NCI-H226 (cell line): ENCODE measurements around the gene TARS2.

ENCODE experiments used
- DNase-seq: peaks from one replicate; pipeline ENCODE4 v3.0.0-alpha.2; 2015

TARS2 gene

DNA sequence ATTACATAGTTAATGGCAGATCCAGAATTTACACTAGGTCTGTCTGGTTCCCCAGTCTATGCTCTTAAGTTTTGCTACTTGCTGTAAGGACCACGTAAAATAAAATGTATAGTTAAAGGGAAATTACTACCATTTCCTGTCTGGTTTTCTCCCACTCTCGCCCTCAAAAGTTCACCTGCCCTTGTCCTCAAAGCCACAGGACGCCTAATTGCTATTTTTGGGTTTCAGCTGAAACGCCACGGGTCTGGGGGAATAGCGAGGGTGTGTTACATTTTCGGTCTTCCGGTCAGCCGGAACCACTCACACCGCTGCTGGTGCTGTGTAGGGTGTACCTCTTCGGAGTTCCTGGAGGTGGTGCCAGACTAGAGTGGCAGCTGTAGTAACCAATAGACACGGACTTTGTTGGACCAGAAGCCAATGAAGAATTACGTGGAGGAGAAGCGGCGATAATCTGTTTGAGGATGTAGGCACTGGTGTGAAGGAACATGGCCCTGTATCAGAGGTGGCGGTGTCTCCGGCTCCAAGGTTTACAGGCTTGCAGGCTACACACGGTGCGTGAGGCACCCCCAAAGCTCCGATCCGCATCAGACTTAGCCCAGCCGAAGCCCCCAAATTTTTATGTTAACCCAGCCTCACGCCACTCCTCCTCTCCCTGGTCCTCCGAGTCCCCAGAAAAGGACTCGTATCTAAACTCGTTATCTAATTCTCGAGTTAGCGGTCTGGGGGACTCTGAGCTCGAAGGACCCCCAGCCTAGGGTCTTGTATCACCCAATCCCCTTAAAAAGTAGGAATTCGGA lies at the start of gene TARS2:
TSS of gene TARS2 (plus strand) at position 454 of the 797 bp plus-strand sequence. CDS start at position 486, 32 bp downstream.
- peak; percentile 95 for DNase-seq

GRCh38 chr1:150441121-150441520 lies 46.1 kb upstream of the TARS2 start:
- no peak for DNase-seq

DNA sequence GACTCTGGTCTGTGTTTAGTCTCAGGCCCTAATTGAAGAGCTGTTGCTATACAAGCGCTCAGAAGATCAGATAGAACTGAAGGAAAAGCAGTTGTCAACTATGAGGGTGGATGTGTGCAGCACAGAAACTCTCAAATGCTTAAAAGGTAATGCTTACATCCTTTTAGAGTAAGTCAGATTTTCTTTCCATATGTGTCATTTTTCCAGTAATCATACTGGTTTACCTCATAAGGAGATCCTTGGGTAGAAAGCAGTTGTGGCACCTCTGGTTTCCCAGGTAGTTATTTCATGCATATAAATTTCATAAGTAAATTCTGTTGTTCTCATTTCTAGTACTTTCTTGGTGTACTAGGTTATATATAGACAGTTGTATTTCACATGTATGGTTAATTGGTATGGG lies 43.0 kb upstream of the TARS2 start:
- no peak for DNase-seq

DNA sequence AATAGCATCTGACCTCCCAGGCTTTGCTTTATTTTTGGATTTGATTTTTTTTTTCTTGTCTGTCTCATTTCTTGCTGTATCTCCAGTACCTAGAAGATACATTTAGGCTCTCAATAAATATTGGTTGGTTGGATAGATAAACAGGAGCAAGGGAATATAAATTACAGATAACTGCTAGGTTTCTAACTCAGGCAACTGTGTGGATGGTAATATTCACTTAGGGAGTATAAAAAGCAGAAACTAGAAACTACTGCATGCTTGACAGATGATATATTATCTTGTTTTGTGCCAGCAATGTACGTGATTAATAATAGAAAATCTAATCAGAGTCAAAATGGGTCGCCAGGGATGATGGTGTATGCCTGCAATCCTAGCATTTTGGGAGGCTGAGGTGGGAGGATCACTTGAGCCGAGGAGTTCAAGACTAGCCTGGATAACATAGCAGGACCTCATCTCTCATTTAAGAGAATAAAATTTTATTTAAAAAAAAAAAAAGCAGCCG lies 31.0 kb upstream of the TARS2 start:
- no peak for DNase-seq

DNA sequence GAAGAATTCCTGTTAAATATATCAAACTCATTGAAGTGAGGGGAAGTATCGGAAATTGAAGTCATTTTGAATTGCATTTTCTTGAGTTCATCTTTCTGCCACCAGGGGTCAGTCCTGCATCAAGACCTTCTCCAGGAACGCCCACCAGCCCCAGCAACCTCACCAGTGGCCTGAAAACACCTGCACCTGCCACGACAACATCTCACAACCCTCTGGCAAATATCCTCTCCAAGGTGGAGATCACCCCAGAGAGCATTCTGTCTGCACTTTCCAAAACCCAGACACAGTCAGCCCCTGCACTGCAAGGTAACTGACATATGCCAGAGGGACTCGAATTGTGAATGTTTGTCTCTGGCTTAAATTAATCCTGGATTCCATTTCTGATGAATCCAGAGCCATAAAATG lies 22.8 kb upstream of the TARS2 start:
- peak; percentile 10 for DNase-seq

DNA sequence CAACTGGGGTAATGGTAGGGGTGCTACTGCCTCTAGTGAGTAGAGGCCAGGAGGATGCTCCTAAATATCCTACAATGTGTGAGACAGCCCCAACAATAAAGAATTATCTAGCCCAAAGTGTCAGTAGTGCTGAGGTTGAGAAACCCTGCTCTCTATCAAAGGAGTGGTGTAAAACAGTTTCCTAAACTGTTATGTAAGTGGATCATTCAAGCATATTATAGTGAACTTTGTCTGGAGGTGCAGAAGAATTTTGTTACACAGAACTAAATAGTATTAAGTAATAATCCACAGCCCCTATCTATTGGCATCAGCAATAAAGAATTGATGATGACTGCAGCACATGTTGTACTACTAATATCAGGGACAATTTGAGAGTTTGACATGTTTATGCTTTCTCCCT lies 20.3 kb upstream of the TARS2 start:
- DNase-seq, result no peak

GRCh38 chr1:150469291-150469690 lies 17.9 kb upstream of the TARS2 start:
- DNase-seq, result no peak

- no peak for DNase-seq
These were observed 14.5 kb upstream of the TARS2 start for GRCh38 chr1:150472601-150473200.

GRCh38 chr1:150473659-150474058 lies 13.6 kb upstream of the TARS2 start:
- no peak for DNase-seq

DNA sequence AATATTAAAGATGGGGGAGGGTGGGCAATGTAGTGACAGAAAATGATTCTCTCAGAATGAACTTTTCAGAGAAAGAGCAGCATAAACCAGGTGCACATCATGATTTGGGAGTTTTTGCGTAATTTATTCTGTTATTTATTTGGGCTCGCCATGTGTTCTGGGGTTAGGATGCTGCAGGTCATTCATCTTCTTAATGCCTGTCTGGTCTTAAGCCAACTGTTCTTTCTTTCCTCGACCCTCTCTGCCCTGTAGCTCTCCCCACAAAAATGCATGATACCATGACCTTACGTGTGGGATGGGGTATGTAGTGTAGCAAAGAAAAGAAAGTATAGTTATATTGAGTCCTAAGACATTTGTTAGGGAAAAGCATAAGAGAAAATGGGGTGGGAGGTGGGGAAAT lies 12.3 kb upstream of the TARS2 start:
- no peak for DNase-seq

- DNase-seq, result no peak
These were observed 10.5 kb upstream of the TARS2 start for GRCh38 chr1:150476754-150477153.

- no peak for DNase-seq
These were observed 9.9 kb upstream of the TARS2 start for GRCh38 chr1:150477320-150477719.

DNA sequence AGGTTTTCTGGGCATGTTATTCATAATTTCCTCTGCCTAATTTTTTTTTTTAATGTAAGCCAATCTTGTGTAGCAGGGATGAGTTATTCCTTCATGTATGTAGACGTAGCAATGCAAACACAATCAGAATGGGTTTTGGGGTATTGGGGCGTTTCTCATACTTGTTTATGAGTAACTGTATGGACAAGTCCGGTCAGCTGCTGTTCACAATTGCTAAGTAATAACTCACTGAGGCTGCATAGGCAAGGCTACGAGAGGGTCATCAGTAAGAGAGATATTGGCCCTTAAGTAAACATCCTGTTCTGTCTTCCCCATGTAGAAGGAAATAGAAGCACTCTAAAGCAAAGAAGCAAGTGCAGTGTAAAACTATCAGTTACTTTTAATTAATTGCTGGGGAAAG lies 9.5 kb upstream of the TARS2 start:
- peak; percentile 7 for DNase-seq

DNA sequence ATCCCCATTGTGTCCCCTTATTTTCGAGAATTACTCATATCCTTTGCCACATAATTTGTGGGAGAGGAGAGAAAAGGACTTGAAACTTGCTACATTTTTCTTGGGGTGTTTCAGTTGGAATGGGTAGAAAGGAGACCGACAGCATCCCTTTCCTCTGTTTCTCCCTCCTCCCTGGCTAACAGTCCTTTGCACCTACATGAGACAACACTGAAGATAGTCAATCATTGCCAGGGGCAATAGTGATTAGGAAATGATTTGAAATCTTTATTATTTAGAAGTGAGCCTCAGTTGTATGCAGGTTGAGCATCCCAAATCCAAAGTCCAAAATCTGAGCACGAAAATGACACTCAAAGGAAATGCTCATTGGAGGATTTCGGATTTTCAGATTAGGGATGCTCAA lies 7.8 kb upstream of the TARS2 start:
- no peak for DNase-seq

GRCh38 chr1:150479927-150480352 lies 7.3 kb upstream of the TARS2 start:
- DNase-seq, result no peak

DNA sequence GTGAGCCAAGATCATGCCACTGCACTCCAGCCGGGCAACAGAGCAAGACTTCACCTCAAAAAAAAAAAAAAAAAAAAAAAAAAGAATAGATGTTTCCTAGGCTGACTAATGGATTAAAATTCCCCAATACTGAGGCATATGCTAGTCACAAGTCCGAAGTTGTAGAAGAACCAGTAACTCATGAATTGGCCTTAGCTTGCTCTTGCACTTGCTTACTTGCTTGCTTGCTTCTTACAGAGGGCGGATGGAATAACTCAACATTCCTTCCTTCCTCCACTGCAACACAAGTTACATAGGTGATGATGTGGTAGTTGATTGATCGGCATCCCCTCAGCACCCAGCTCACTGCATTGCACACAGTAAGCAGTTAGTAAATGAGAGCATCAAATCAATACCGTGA lies 2.8 kb upstream of the TARS2 start:
- no peak for DNase-seq

GRCh38 chr1:150484861-150485260 lies 2.4 kb upstream of the TARS2 start:
- DNase-seq, result peak; percentile 57

DNA sequence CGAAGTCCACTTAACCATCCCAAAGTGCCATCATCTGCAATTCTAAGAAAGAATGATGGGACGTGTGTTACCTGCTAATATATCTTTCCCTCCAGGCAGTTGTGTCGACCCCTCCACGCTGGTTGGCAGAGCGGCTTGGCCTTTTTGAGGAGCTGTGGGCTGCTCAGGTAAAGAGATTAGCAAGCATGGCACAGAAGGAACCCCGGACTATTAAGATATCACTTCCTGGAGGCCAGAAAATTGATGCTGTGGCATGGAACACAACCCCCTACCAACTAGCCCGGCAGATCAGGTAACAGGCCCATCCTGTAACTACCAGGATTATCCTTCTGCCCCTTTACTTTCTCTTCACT lies 520 bp downstream of the TARS2 start:
- no peak for DNase-seq

DNA sequence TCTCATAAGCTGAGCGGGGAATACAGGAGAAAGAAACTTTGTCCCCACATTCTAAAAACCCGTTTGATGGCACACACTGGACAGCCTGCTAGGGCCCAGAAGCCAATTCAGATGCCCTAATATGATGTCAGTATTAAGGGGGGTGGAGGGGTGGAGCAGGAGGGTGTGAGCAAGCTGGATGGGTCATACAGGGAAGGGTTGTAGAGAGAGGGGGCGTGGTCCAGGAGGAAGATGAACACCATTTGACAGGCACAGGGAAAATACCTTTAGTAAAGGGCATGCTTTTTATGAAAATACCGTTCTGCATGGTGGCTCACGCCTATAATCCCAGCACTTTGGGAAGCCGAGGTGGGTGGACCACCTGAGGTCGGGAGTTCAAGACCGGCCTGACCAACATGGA lies 6.0 kb downstream of the TARS2 start:
- no peak for DNase-seq

GRCh38 chr1:150498342-150498741 lies 11.1 kb downstream of the TARS2 start:
- DNase-seq, result no peak

DNA sequence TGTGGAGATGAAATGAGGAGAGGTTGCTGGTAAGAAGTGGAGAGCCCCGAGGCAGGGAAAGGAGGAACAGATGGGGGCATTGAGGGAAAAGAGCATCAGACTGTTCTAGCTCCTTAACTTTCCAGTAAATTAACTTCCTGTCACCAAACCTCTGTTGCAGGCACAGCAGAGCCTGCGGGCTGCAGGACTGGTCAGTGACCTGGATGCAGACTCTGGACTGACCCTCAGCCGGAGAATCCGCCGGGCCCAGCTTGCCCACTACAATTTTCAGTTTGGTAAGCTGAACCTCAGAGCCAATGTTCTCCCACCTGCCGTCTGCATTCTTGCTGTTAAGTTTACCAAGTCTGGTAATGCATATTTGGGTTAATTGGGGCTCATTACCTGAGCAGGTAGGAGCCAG lies 18.2 kb downstream of the TARS2 start:
- no peak for DNase-seq

- DNase-seq, result peak; percentile 55
These were observed 21.0 kb downstream of the TARS2 start, which contains the start of gene ECM1 for GRCh38 chr1:150507912-150508864. TSS of gene ECM1 (plus strand) at chr1:150508109. CDS start at chr1:150508210, 101 bp downstream.

GRCh38 chr1:150508982-150509381 lies 21.8 kb downstream of the TARS2 start:
- no peak for DNase-seq
